ENCODE data around the gene VAV1. TPM values are rescaled to one million over a fixed set of nuclear protein-coding genes. Genes with fewer than 3 reads are reported as not detected.

VAV1 gene
- total RNA-seq, 1 experiment from 2014 or later = 0.83 TPM

DNA sequence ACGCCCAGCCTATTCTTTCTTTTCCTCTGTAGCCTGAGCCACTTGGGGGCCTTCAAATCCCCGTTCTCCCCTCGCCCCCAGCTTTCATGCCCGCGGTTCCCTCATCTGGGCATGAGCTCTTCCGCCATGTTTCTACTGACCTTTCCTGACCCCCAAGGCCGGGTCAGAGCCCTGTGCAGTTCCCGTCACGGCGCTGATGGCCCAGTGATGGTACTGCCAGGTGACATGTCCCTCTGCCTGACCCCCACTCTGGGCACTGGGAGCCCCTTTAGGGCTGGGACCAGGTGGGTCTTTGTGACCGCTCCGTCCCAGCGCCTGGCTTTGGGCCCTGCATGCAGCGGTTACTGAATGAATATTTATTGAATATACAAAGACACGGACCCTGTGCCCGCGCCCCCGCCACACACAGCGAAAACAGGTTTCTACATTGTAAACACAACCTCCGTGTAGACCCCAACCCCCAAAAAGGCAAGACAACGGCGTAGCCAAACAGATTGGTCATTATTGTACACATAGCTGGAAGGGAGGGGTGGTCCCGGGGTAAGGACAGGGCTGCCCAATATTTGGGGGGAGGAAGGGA, 42.8 kb upstream of the VAV1 start (continued):
- TF ChIP-seq IRF1 (CRISPR knock-in tag; IDR thresholded peaks at IDR 0.05) (no peak), ZNF317 (CRISPR knock-in tag; IDR thresholded peaks at IDR 0.05; ENCODE audit: borderline replicate concordance, low read depth) (no peak), PRRX2 (CRISPR knock-in tag; IDR thresholded peaks at IDR 0.05) (no peak), SMAD4 (CRISPR knock-in tag; IDR thresholded peaks at IDR 0.05) (no peak), HMGA2 (CRISPR knock-in tag; IDR thresholded peaks at IDR 0.05) (no peak), ARID4B (CRISPR knock-in tag; IDR thresholded peaks at IDR 0.05; ENCODE audit: borderline replicate concordance) (no peak)
- TF ChIP-seq, protein P1, sequence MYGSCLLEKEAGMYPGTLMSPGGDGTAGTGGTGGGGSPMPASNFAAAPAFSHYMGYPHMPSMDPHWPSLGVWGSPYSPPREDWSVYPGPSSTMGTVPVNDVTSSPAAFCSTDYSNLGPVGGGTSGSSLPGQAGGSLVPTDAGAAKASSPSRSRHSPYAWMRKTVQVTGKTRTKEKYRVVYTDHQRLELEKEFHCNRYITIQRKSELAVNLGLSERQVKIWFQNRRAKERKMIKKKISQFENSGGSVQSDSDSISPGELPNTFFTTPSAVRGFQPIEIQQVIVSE (CRISPR knock-in tag; IDR thresholded peaks at IDR 0.05; ENCODE audit: borderline replicate concordance) = no peak

DNA sequence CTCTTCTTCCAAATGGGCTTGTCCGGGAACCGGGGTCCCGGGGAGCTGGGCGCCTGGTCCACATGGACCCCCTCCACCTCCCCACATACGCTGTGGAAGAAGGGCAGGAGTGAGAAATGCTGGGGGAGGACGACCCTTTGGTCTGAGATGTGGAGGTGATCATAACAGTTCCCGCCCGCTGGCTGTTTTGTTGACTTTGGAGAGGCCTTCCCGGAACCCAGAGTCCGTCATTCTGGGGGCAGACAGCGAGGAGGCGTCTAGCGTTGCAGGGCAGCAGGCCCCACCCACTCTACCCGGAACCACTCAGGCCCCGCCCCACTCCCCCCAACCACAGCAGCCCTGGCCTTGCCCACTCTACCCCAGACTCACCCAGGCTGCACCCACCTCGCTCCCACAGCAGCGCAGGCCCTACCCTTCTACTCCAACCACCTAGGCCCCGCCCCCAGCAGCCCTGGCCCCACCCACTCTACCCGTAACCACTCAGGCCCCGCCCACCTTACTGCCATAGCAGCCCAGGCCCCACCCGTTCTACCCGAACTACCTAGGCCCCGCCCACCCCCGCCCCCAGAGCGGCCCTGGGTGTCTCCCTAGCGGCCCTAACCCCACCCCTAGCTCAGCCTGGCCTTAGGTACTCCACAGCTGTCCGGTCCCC, 42.2 kb upstream of the VAV1 start:
- TF ChIP-seq PRRX2 (CRISPR knock-in tag; IDR thresholded peaks at IDR 0.05) = no peak
- TF ChIP-seq FOXJ3 (CRISPR knock-in tag; IDR thresholded peaks at IDR 0.05; ENCODE audit: borderline replicate concordance) = no peak
- no peak for TF ChIP-seq ESRRA (CRISPR knock-in tag; IDR thresholded peaks at IDR 0.05; ENCODE audit: borderline replicate concordance)
- TF ChIP-seq NFATC4 (CRISPR knock-in tag; IDR thresholded peaks at IDR 0.05) = no peak
- TF ChIP-seq FOXP4 (CRISPR knock-in tag; IDR thresholded peaks at IDR 0.05) = no peak
- TF ChIP-seq ZBTB21 (CRISPR knock-in tag; IDR thresholded peaks at IDR 0.05; ENCODE audit: borderline replicate concordance) = no peak
- peaks cover 9% of the 10 kb centered on the region for H3K36me3 Mint-ChIP-seq
- H3K4me3 Mint-ChIP-seq = no peak overlapping the region
- ChIA-PET POLR2A (interaction anchor here (1.2 kb wide), 1 partner anchor 22 kb away, joined by 3 read pairs; no protein-coding TSS in a partner anchor), CTCF (interaction anchor here (0.6 to 1.0 kb wide), 3 partner anchors 38 to 214 kb away, joined by 3 to 4 read pairs (median 3); no protein-coding TSS in a partner anchor)
- H3K9me3 Mint-ChIP-seq = 0 out of 2 replicates have a peak, but pooled peaks cover 6% of the 10 kb centered on the region
- H3K27ac Mint-ChIP-seq = no peak overlapping the region
- no peaks in the 10 kb centered on the region for H3K27me3 Mint-ChIP-seq (ENCODE audit: low read depth)
- peak; percentile 94 for DNase-seq (ENCODE audit: low spot score)
- peak; percentile 93 for ATAC-seq
- peaks cover 9% of the 10 kb centered on the region for H3K4me1 Mint-ChIP-seq

DNA sequence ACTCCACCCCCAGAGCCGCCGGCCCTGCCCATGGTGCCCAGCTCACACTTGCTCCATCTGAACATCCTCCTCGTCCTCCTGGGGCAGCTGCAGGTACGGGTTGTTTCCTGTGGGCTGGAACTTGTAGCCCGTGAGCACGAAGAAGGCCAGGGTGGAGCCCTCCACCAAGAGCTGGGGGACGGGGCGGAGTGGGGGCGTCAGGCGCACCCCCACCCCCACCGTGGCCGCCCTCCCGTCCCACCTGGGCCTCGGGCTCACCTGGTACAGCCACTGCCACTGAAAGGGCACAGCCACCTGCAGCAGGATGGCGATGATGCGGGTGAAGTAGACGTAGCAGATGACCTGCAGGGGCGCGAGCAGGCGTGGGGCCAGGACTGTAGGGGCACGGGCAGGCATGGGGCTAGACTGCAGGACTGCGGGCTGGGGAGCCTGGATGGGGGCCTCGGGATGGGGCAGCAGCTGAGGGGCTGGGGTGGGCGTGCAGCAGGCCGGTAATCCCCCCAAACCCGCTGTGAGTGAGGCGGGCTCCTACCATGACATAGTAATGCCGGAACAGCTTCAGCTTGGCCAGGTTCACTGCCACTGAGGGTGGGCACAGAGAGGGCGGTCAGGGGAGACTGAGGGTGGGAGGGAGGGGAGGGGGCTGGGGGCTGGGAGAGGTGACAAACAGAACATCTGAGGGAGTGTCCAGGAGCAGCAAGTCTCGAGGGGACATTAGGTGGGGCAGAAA, 41.4 kb upstream of the VAV1 start:
- Mint-ChIP-seq H3K9me3 (0 out of 2 replicates have a peak, but pooled peaks cover 6% of the 10 kb centered on the region), H3K27ac (no peak overlapping the region), H3K4me3 (no peak overlapping the region), H3K36me3 (peaks cover 9% of the 10 kb centered on the region), H3K4me1 (peaks cover 17% of the 10 kb centered on the region), H3K27me3 (ENCODE audit: low read depth) (no peaks in the 10 kb centered on the region)
- DNase-seq (ENCODE audit: low spot score) (no peak), ATAC-seq (no peak)
- TF ChIP-seq KAT7 (CRISPR knock-in tag; IDR thresholded peaks at IDR 0.05; ENCODE audit: borderline replicate concordance) = no peak
- CTCF ChIA-PET = interaction anchor here (0.6 to 1.0 kb wide), 3 partner anchors 37 to 214 kb away, joined by 3 to 4 read pairs (median 3); no protein-coding TSS in a partner anchor
- POLR2A ChIA-PET = interaction anchor here (1.2 kb wide), 1 partner anchor 21 kb away, joined by 3 read pairs; no protein-coding TSS in a partner anchor
